Panc1 (cell line): ENCODE results near the gene PCGF6. TPM values are rescaled to one million over a fixed set of nuclear protein-coding genes. Genes with fewer than 3 reads are reported as not detected.

Source experiments
- ATAC-seq: fragments of 200-7000 bp; cut with Tn5 transposase; 2 replicates; pipeline ENCODE4 v1.9.1; 2020; ENCODE audit warnings: mild to moderate bottlenecking, moderate library complexity
- BruUV-seq: library from RNA; stranded (reverse); fragments of 400-500 nt; replicated peaks from 2 replicates; lab custom pipeline; 2021; lab: Mats Ljungman, UMichigan
- CTCF ChIA-PET: fragments of 300-600 bp; sonication (Branson Sonifier 250); formaldehyde crosslinking; loops from one replicate; lab custom pipeline; 2022; ENCODE audit warnings: antibody characterized with exemption; lab: Charles Lee
- POLR2A ChIA-PET: fragments of 300-600 bp; sonication (Branson Sonifier 250); formaldehyde crosslinking; loops from one replicate; lab custom pipeline; 2022; ENCODE audit warnings: antibody characterized with exemption; lab: Charles Lee
- DNase-seq: peaks from one replicate; pipeline ENCODE4 v3.0.0-alpha.2; 2010; ENCODE audit warnings: low read depth, low spot score
- H3K27ac ChIP-seq: 2 replicates; pipeline ENCODE4 v1.5.1; 2011; ENCODE audit warnings: mild to moderate bottlenecking, low read length, inconsistent platforms
- H3K27me3 ChIP-seq: fragments of 200-500 bp; sonication (Bioruptor generic); 2 replicates; pipeline ENCODE4 v1.6.0; 2014; ENCODE audit warnings: low read length, inconsistent platforms; ENCODE audit not compliant: control insufficient read depth, insufficient read depth
- H3K36me3 ChIP-seq: fragments of 200-500 bp; sonication (Bioruptor generic); 2 replicates; pipeline ENCODE4 v1.5.1; 2014; ENCODE audit warnings: inconsistent platforms, mild to moderate bottlenecking, low read length, moderate library complexity; ENCODE audit not compliant: control insufficient read depth, insufficient read depth
- H3K4me1 ChIP-seq: 2 replicates; pipeline ENCODE4 v1.5.1; 2011; ENCODE audit warnings: inconsistent platforms, mild to moderate bottlenecking, low read length, moderate library complexity; ENCODE audit not compliant: control insufficient read depth, insufficient read depth
- H3K4me3 ChIP-seq, 2 experiments: 2 replicates each; pipeline ENCODE4 v1.5.1; 2011 to 2012; ENCODE audit warnings: low read depth in 2 of 2, low read length in 2 of 2, mild to moderate bottlenecking in 2 of 2, inconsistent platforms in 1 of 2, moderate library complexity in 1 of 2
- H3K9me3 ChIP-seq: fragments of 200-500 bp; sonication (Bioruptor generic); 2 replicates; pipeline ENCODE4 v1.5.1; 2014; ENCODE audit warnings: low read depth, mild to moderate bottlenecking, inconsistent platforms, low read length, moderate library complexity; ENCODE audit not compliant: control insufficient read depth, insufficient read depth
- CTCF ChIP-seq: fragments of 450-650 bp; IDR thresholded peaks from 2 replicates; pipeline ENCODE4 v1.5.1; 2017; ENCODE audit warnings: mild to moderate bottlenecking
- POLR2AphosphoS5 ChIP-seq: IDR thresholded peaks from 2 replicates; pipeline ENCODE4 v1.6.1; 2012; ENCODE audit warnings: mild to moderate bottlenecking, low read depth, low read length, moderate library complexity
- SIN3A ChIP-seq: IDR thresholded peaks from 2 replicates; pipeline ENCODE4 v1.6.1; 2012; ENCODE audit warnings: low read depth, mild to moderate bottlenecking, low read length, moderate library complexity, borderline replicate concordance; ENCODE audit not compliant: insufficient read depth
- TCF7L2 ChIP-seq: IDR thresholded peaks from 2 replicates; pipeline ENCODE4 v1.6.1; 2011; ENCODE audit warnings: mild to moderate bottlenecking, low read depth, low read length, inconsistent platforms
- in situ Hi-C: cut with HindIII; loops from 2 replicates; pipeline ENCODE4 v1.10.0; 2016; ENCODE audit warnings: low sequenced_read_pairs, low pct_unique_long_range_greater_than_20kb
- intact Hi-C: fragments of 100-400 bp; cut with micrococcal nuclease; formaldehyde crosslinking; loops from one replicate; pipeline ENCODE4 v1.10.0; 2022; ENCODE audit not compliant: unreplicated experiment
- total RNA-seq: library from RNA; stranded (reverse); gene quantifications from one replicate; pipeline ENCODE4 v1.2.1, GENCODE V29; 2021; ENCODE audit not compliant: unreplicated experiment
- TF ChIP-seq, protein P1 (sequence below), 2 experiments: IDR thresholded peaks; 2 replicates each; pipeline ENCODE4 v1.6.1; 2011 to 2012; ENCODE audit warnings: low read depth in 2 of 2, control low read depth in 1 of 2, low read length in 1 of 2, mild to moderate bottlenecking in 1 of 2, moderate library complexity in 1 of 2; ENCODE audit not compliant: insufficient read depth in 1 of 2

Gene PCGF6
- total RNA-seq, 1 experiment from 2014 or later, result 18.0 TPM

GRCh38 chr10:103395754-103396066, 44.8 kb upstream of the PCGF6 start:
- H3K27me3 ChIP-seq, result no peaks in the 10 kb centered on the region
- intact Hi-C loops, result no loop called here
- peak overlapping the region; percentile 97 for H3K27ac ChIP-seq
- H3K9me3 ChIP-seq, result no peaks in the 10 kb centered on the region
- peaks cover 27% of the 10 kb centered on the region for H3K4me1 ChIP-seq
- H3K36me3 ChIP-seq, result peaks cover 64% of the 10 kb centered on the region
- in situ Hi-C loops, result loop anchor here (10.0 kb wide), 1 partner anchor 79 kb away; the partner anchor contains the start of gene CALHM3
- BruUV-seq, result no TSS peak
- TF ChIP-seq SIN3A (no peak), TCF7L2 (no peak), POLR2AphosphoS5 (no peak), CTCF (no peak)
- TF ChIP-seq, protein P1, sequence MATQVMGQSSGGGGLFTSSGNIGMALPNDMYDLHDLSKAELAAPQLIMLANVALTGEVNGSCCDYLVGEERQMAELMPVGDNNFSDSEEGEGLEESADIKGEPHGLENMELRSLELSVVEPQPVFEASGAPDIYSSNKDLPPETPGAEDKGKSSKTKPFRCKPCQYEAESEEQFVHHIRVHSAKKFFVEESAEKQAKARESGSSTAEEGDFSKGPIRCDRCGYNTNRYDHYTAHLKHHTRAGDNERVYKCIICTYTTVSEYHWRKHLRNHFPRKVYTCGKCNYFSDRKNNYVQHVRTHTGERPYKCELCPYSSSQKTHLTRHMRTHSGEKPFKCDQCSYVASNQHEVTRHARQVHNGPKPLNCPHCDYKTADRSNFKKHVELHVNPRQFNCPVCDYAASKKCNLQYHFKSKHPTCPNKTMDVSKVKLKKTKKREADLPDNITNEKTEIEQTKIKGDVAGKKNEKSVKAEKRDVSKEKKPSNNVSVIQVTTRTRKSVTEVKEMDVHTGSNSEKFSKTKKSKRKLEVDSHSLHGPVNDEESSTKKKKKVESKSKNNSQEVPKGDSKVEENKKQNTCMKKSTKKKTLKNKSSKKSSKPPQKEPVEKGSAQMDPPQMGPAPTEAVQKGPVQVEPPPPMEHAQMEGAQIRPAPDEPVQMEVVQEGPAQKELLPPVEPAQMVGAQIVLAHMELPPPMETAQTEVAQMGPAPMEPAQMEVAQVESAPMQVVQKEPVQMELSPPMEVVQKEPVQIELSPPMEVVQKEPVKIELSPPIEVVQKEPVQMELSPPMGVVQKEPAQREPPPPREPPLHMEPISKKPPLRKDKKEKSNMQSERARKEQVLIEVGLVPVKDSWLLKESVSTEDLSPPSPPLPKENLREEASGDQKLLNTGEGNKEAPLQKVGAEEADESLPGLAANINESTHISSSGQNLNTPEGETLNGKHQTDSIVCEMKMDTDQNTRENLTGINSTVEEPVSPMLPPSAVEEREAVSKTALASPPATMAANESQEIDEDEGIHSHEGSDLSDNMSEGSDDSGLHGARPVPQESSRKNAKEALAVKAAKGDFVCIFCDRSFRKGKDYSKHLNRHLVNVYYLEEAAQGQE (IDR thresholded peaks at IDR 0.05; ENCODE audit: insufficient read depth in 1 of 2, low read depth in 2 of 2, low read length in 1 of 2), result no peak
- ChIA-PET CTCF (interaction anchor here (0.6 kb wide), 1 partner anchor 16 kb away, joined by 6 read pairs; no protein-coding TSS in a partner anchor), POLR2A (interaction anchor here (0.6 kb wide), 1 partner anchor 479 kb away, joined by 6 read pairs; no protein-coding TSS in a partner anchor)
- no peak for DNase-seq
- ATAC-seq, result peak; percentile 5; the same call in 1 of the 2 replicates
- H3K4me3 ChIP-seq, result peak overlapping the region; percentile 94 to 95

GRCh38 chr10:103394180-103394579, 43.2 kb upstream of the PCGF6 start:
- BruUV-seq, result no TSS peak
- no peak for ATAC-seq
- in situ Hi-C loops (loop anchor here (10.0 kb wide), 1 partner anchor 81 kb away; the partner anchor contains the start of gene CALHM3), intact Hi-C loops (no loop called here)
- H3K4me1 ChIP-seq, result peaks cover 27% of the 10 kb centered on the region
- no peak overlapping the region for H3K4me3 ChIP-seq
- DNase-seq, result no peak
- no peaks in the 10 kb centered on the region for H3K9me3 ChIP-seq
- H3K27ac ChIP-seq, result no peak overlapping the region
- peaks cover 51% of the 10 kb centered on the region for H3K36me3 ChIP-seq
- CTCF ChIA-PET, result interaction anchor here (0.6 kb wide), 1 partner anchor 22 kb away, joined by 4 read pairs; no protein-coding TSS in a partner anchor
- TF ChIP-seq CTCF (no peak), POLR2AphosphoS5 (no peak), SIN3A (no peak), TCF7L2 (no peak)
- no peaks in the 10 kb centered on the region for H3K27me3 ChIP-seq
- POLR2A ChIA-PET, result interaction anchor here (0.6 kb wide), 1 partner anchor 207 kb away, joined by 5 read pairs; no protein-coding TSS in a partner anchor
